Astrocyte of the cerebellum (primary cell): Measurements from ENCODE around the gene ZNF442.
"Not testable (repeated sequence)": the region's sequence is repeated elsewhere in the genome, so short reads cannot be mapped to it uniquely, and the experiment has no call there.

ENCODE experiments used
- DNase-seq: peaks from one replicate; pipeline ENCODE4 v3.0.0-alpha.2; 2011; ENCODE audit warnings: low read depth
- H3K4me3 ChIP-seq: 2 replicates; pipeline ENCODE4 v1.5.1; 2011; ENCODE audit warnings: mild to moderate bottlenecking, low read depth, low read length, moderate library complexity
- in situ Hi-C: cut with HindIII; loops from 2 replicates; pipeline ENCODE4 v1.10.0; 2017; ENCODE audit warnings: low sequenced_read_pairs
- TF ChIP-seq, protein P1 (sequence below): IDR thresholded peaks from 2 replicates; pipeline ENCODE4 v1.5.1; 2012; ENCODE audit warnings: low read length, low read depth, moderate library complexity, mild to moderate bottlenecking; ENCODE audit errors: missing control alignments

The ZNF442 gene

GRCh38 chr19:12379732-12380443 is 14.4 kb upstream of the ZNF442 start:
- no peak for DNase-seq
- no peak overlapping the region for H3K4me3 ChIP-seq
- TF ChIP-seq, protein P1, sequence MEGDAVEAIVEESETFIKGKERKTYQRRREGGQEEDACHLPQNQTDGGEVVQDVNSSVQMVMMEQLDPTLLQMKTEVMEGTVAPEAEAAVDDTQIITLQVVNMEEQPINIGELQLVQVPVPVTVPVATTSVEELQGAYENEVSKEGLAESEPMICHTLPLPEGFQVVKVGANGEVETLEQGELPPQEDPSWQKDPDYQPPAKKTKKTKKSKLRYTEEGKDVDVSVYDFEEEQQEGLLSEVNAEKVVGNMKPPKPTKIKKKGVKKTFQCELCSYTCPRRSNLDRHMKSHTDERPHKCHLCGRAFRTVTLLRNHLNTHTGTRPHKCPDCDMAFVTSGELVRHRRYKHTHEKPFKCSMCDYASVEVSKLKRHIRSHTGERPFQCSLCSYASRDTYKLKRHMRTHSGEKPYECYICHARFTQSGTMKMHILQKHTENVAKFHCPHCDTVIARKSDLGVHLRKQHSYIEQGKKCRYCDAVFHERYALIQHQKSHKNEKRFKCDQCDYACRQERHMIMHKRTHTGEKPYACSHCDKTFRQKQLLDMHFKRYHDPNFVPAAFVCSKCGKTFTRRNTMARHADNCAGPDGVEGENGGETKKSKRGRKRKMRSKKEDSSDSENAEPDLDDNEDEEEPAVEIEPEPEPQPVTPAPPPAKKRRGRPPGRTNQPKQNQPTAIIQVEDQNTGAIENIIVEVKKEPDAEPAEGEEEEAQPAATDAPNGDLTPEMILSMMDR: no peak
- in situ Hi-C loops: no loop called here

GRCh38 chr19:12374026-12374425 is 8.5 kb upstream of the ZNF442 start:
- in situ Hi-C loops: no loop called here
- H3K4me3 ChIP-seq: no peak overlapping the region
- no peak for DNase-seq
- TF ChIP-seq, protein P1: no peak

- H3K4me3 ChIP-seq: peak overlapping the region; percentile 84
- TF ChIP-seq, protein P1: no peak
- DNase-seq: no peak
- in situ Hi-C loops: no loop called here
These were observed 870 bp downstream of the ZNF442 start for GRCh38 chr19:12364391-12365235.

DNA sequence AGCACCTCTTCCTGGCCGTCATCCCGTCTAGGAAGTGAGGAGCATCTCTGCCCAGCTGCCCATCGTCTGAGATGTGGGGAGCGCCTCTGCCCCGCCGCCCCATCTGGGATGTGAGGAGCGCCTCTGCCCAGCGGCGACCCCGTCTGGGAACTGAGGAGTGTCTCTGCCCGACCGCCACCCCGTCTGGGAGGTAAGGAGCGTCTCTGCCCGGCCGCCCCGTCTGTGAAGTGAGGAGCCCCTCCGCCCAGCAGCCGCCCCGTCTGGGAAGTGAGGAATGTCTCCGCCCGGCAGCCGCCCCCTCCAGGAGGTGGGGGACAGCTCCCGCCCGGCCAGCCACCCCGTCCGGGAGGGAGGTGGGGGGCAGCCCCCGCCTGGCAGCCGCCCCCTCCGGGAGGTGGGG is 3.2 kb downstream of the ZNF442 start:
- H3K4me3 ChIP-seq, DNase-seq, in situ Hi-C loops: not testable (repeated sequence)

DNA sequence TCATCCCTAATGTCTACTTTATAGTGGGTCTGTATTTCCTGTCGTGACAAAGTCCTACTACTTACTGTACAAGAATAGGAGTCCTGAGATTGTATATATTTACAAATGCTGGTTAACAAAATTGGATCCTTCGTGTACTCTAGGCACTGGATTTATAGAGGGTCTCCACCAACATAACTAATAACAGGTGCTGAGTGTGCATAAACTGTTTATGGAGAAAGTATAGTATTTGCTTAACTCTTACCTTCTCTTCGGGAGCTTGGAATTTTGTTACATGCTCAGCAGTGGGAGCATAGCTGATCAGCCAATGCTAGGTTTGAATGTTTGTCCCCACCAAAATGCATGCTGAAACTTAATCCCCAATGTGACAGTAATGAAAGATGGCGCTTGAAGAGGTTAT is 12.1 kb downstream of the ZNF442 start:
- in situ Hi-C loops: no loop called here
- no peak for DNase-seq
- TF ChIP-seq, protein P1: no peak

DNA sequence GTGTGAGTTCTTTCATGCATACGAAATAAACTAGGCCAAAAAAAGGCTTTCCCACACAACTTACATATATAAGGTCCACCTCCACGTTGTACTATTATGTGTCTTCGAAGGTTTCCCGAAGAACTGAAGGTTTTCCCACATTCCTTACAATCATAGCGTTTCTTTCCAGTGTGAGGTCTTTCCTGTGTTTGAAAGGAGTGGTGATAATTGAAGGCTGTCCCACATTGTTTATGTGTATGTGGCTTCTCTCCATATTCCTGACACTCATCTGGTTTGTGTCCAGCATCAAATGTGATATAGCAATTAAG is 14.6 kb downstream of the ZNF442 start:
- in situ Hi-C loops: no loop called here
- no peak overlapping the region for H3K4me3 ChIP-seq
- TF ChIP-seq, protein P1: no peak
- DNase-seq: no peak

More for the DNA sequence above, 12.1 kb downstream of the ZNF442 start:
- no peak overlapping the region for H3K4me3 ChIP-seq
